ENCODE data around the gene SGF29.
"Not testable (repeated sequence)": the region's sequence is repeated elsewhere in the genome, so short reads cannot be mapped to it uniquely, and the experiment has no call there.

SGF29 gene

GRCh38 chr16:28603381-28604185 is 49.9 kb downstream of the SGF29 start:
- Histone ChIP-seq H2BK5ac (ENCODE audit: low read length) (no peak overlapping the region), H3K4me2 (ENCODE audit: low read length) (no peak overlapping the region), H2AK5ac (ENCODE audit: low read length) (no peak overlapping the region), H4K8ac (ENCODE audit: low read depth, low read length) (no peak overlapping the region), H4K5ac (ENCODE audit: low read length) (no peak overlapping the region), H3K4me1 (ENCODE audit: control insufficient read depth, low read depth, low read length) (no peaks in the 10 kb centered on the region), H3K27me3 (ENCODE audit: insufficient read depth, low read length, poor library complexity) (no peaks in the 10 kb centered on the region), H2BK120ac (ENCODE audit: low read depth, low read length) (no peak overlapping the region), H3K36me3 (ENCODE audit: control insufficient read depth, insufficient read depth, low read length) (no peaks in the 10 kb centered on the region), H3K18ac (ENCODE audit: low read length) (no peak overlapping the region), H3K9ac (ENCODE audit: low read length) (no peak overlapping the region), H3K4ac (ENCODE audit: low read depth, low read length) (no peak overlapping the region), H3K4me3 (ENCODE audit: low read length) (no peak overlapping the region), H3K23ac (ENCODE audit: low read length) (no peak overlapping the region), H3K79me2 (ENCODE audit: control insufficient read depth, insufficient read depth, low read length) (no peaks in the 10 kb centered on the region), H3K79me1 (ENCODE audit: low read length) (no peaks in the 10 kb centered on the region), H2BK15ac (replicated peaks; ENCODE audit: low read depth) (no peak overlapping the region), H3K27ac (ENCODE audit: low read depth, low read length) (no peak overlapping the region), H3K56ac (ENCODE audit: low read length) (no peak overlapping the region)
- no peak for DNase-seq
- no CpG with 5 or more reads among the region's 11 CpGs for WGBS (ENCODE audit: extremely low coverage, insufficient coverage, low lambda C conversion rate)

- Histone ChIP-seq H4K5ac (ENCODE audit: low read length) (no peak overlapping the region), H3K18ac (ENCODE audit: low read length) (no peak overlapping the region)
- WGBS (ENCODE audit: extremely low coverage, insufficient coverage, low lambda C conversion rate), result no CpG with 5 or more reads among the region's 8 CpGs
Observed at GRCh38 chr16:28604186-28604565, 50.5 kb downstream of the SGF29 start.

GRCh38 chr16:28606291-28607115 is 52.8 kb downstream of the SGF29 start:
- Histone ChIP-seq H3K4me1 (ENCODE audit: control insufficient read depth, low read depth, low read length) (no peaks in the 10 kb centered on the region), H4K8ac (ENCODE audit: low read depth, low read length) (no peak overlapping the region), H3K4me3 (ENCODE audit: low read length) (no peak overlapping the region), H2BK15ac (replicated peaks; ENCODE audit: low read depth) (no peak overlapping the region), H3K9ac (ENCODE audit: low read length) (no peak overlapping the region), H3K27me3 (ENCODE audit: insufficient read depth, low read length, poor library complexity) (no peaks in the 10 kb centered on the region), H2BK120ac (ENCODE audit: low read depth, low read length) (no peak overlapping the region), H4K5ac (ENCODE audit: low read length) (no peak overlapping the region), H3K27ac (ENCODE audit: low read depth, low read length) (no peak overlapping the region), H2AK5ac (ENCODE audit: low read length) (no peak overlapping the region), H3K18ac (ENCODE audit: low read length) (no peak overlapping the region), H3K23ac (ENCODE audit: low read length) (no peak overlapping the region), H3K79me2 (ENCODE audit: control insufficient read depth, insufficient read depth, low read length) (no peaks in the 10 kb centered on the region), H3K4me2 (ENCODE audit: low read length) (no peak overlapping the region), H3K56ac (ENCODE audit: low read length) (no peak overlapping the region), H3K79me1 (ENCODE audit: low read length) (no peaks in the 10 kb centered on the region), H3K36me3 (ENCODE audit: control insufficient read depth, insufficient read depth, low read length) (no peaks in the 10 kb centered on the region), H3K4ac (ENCODE audit: low read depth, low read length) (no peak overlapping the region), H2BK5ac (ENCODE audit: low read length) (no peak overlapping the region)
- no CpG with 5 or more reads among the region's 16 CpGs for WGBS (ENCODE audit: extremely low coverage, insufficient coverage, low lambda C conversion rate)
- DNase-seq, result no peak

More at GRCh38 chr16:28604186-28604565, 50.5 kb downstream of the SGF29 start:
- no peak for DNase-seq
- no peaks in the 10 kb centered on the region for H3K79me2 ChIP-seq (ENCODE audit: control insufficient read depth, insufficient read depth, low read length)
- no peak overlapping the region for H2BK5ac ChIP-seq (ENCODE audit: low read length)
- H3K27me3 ChIP-seq (ENCODE audit: insufficient read depth, low read length, poor library complexity), result no peaks in the 10 kb centered on the region
- H2BK120ac ChIP-seq (ENCODE audit: low read depth, low read length), result no peak overlapping the region
- H2BK15ac ChIP-seq (replicated peaks; ENCODE audit: low read depth), result no peak overlapping the region
- no peak overlapping the region for H3K4ac ChIP-seq (ENCODE audit: low read depth, low read length)
- H3K23ac ChIP-seq (ENCODE audit: low read length), result no peak overlapping the region
- no peak overlapping the region for H3K9ac ChIP-seq (ENCODE audit: low read length)
- no peaks in the 10 kb centered on the region for H3K36me3 ChIP-seq (ENCODE audit: control insufficient read depth, insufficient read depth, low read length)
- no peak overlapping the region for H3K4me3 ChIP-seq (ENCODE audit: low read length)
- H3K27ac ChIP-seq (ENCODE audit: low read depth, low read length), result no peak overlapping the region
- no peak overlapping the region for H3K4me2 ChIP-seq (ENCODE audit: low read length)
- no peaks in the 10 kb centered on the region for H3K79me1 ChIP-seq (ENCODE audit: low read length)
- H3K4me1 ChIP-seq (ENCODE audit: control insufficient read depth, low read depth, low read length), result no peaks in the 10 kb centered on the region
- no peak overlapping the region for H3K56ac ChIP-seq (ENCODE audit: low read length)
- H2AK5ac ChIP-seq (ENCODE audit: low read length), result no peak overlapping the region
- H4K8ac ChIP-seq (ENCODE audit: low read depth, low read length), result no peak overlapping the region

GRCh38 chr16:28607116-28607623 is 53.5 kb downstream of the SGF29 start:
- H3K56ac ChIP-seq (ENCODE audit: low read length), result no peak overlapping the region
- no peaks in the 10 kb centered on the region for H3K79me1 ChIP-seq (ENCODE audit: low read length)
- H2BK120ac ChIP-seq (ENCODE audit: low read depth, low read length), result no peak overlapping the region
- no peak overlapping the region for H3K4me2 ChIP-seq (ENCODE audit: low read length)
- H3K4ac ChIP-seq (ENCODE audit: low read depth, low read length), result no peak overlapping the region
- no peak overlapping the region for H3K27ac ChIP-seq (ENCODE audit: low read depth, low read length)
- no peak overlapping the region for H3K23ac ChIP-seq (ENCODE audit: low read length)
- H4K8ac ChIP-seq (ENCODE audit: low read depth, low read length), result no peak overlapping the region
- no peak overlapping the region for H3K4me3 ChIP-seq (ENCODE audit: low read length)
- H2AK5ac ChIP-seq (ENCODE audit: low read length), result no peak overlapping the region
- H2BK5ac ChIP-seq (ENCODE audit: low read length), result no peak overlapping the region
- H3K36me3 ChIP-seq (ENCODE audit: control insufficient read depth, insufficient read depth, low read length), result no peaks in the 10 kb centered on the region
- H3K4me1 ChIP-seq (ENCODE audit: control insufficient read depth, low read depth, low read length), result no peaks in the 10 kb centered on the region
- H3K18ac ChIP-seq (ENCODE audit: low read length), result no peak overlapping the region
- WGBS (ENCODE audit: extremely low coverage, insufficient coverage, low lambda C conversion rate), result no CpG with 5 or more reads among the region's 9 CpGs
- no peak overlapping the region for H3K9ac ChIP-seq (ENCODE audit: low read length)
- no peak for DNase-seq
- no peak overlapping the region for H2BK15ac ChIP-seq (replicated peaks; ENCODE audit: low read depth)
- no peaks in the 10 kb centered on the region for H3K79me2 ChIP-seq (ENCODE audit: control insufficient read depth, insufficient read depth, low read length)
- no peaks in the 10 kb centered on the region for H3K27me3 ChIP-seq (ENCODE audit: insufficient read depth, low read length, poor library complexity)
- no peak overlapping the region for H4K5ac ChIP-seq (ENCODE audit: low read length)

- H3K9ac ChIP-seq (ENCODE audit: low read length); H3K36me3 ChIP-seq (ENCODE audit: control insufficient read depth, insufficient read depth, low read length); H3K23ac ChIP-seq (ENCODE audit: low read length); H3K79me1 ChIP-seq (ENCODE audit: low read length); H2AK5ac ChIP-seq (ENCODE audit: low read length); H2BK15ac ChIP-seq (replicated peaks; ENCODE audit: low read depth); H3K4me1 ChIP-seq (ENCODE audit: control insufficient read depth, low read depth, low read length); H2BK120ac ChIP-seq (ENCODE audit: low read depth, low read length); H3K27me3 ChIP-seq (ENCODE audit: insufficient read depth, low read length, poor library complexity); H3K27ac ChIP-seq (ENCODE audit: low read depth, low read length); H3K18ac ChIP-seq (ENCODE audit: low read length); H4K8ac ChIP-seq (ENCODE audit: low read depth, low read length); H3K4me3 ChIP-seq (ENCODE audit: low read length); H3K56ac ChIP-seq (ENCODE audit: low read length); H3K4me2 ChIP-seq (ENCODE audit: low read length); H3K4ac ChIP-seq (ENCODE audit: low read depth, low read length); H2BK5ac ChIP-seq (ENCODE audit: low read length); DNase-seq; H4K5ac ChIP-seq (ENCODE audit: low read length); H3K79me2 ChIP-seq (ENCODE audit: control insufficient read depth, insufficient read depth, low read length): not testable (repeated sequence)
- no CpG with 5 or more reads among the region's 10 CpGs for WGBS (ENCODE audit: extremely low coverage, insufficient coverage, low lambda C conversion rate)
Observed at GRCh38 chr16:28607681-28608495, 54.2 kb downstream of the SGF29 start.
